Measurements from ENCODE around the gene PAQR5.
"Not testable (repeated sequence)": the region's sequence is repeated elsewhere in the genome, so short reads cannot be mapped to it uniquely, and the experiment has no call there.

PAQR5 gene

GRCh38 chr15:69293741-69294615 lies 4.7 kb upstream of the PAQR5 start:
- no peak for DNase-seq

GRCh38 chr15:69296606-69297005 lies 2.1 kb upstream of the PAQR5 start:
- DNase-seq, result no peak

GRCh38 chr15:69297642-69298353 lies 914 bp upstream of the PAQR5 start:
- DNase-seq, result no peak

GRCh38 chr15:69298354-69298696 lies 387 bp upstream of the PAQR5 start:
- DNase-seq, result no peak

GRCh38 chr15:69299451-69299886 lies 757 bp downstream of the PAQR5 start:
- DNase-seq, result no peak

GRCh38 chr15:69299943-69300588 lies 1.4 kb downstream of the PAQR5 start:
- no peak for DNase-seq

- DNase-seq, result not testable (repeated sequence)
Measured at GRCh38 chr15:69301101-69301500, 2.4 kb downstream of the PAQR5 start.

- DNase-seq, result not testable (repeated sequence)
Measured at GRCh38 chr15:69302087-69302486, 3.4 kb downstream of the PAQR5 start.

- DNase-seq, result no peak
Measured at GRCh38 chr15:69302929-69303328, 4.2 kb downstream of the PAQR5 start.

- no peak for DNase-seq
Measured at GRCh38 chr15:69303337-69304181, 4.8 kb downstream of the PAQR5 start.

- no peak for DNase-seq
Measured at GRCh38 chr15:69304182-69304545, 5.5 kb downstream of the PAQR5 start.

- no peak for DNase-seq
Measured at GRCh38 chr15:69305204-69305931, 6.7 kb downstream of the PAQR5 start.

GRCh38 chr15:69305933-69306568 lies 7.3 kb downstream of the PAQR5 start:
- DNase-seq, result no peak

GRCh38 chr15:69307939-69308338 lies 9.2 kb downstream of the PAQR5 start:
- DNase-seq, result no peak

GRCh38 chr15:69308949-69309348 lies 10.2 kb downstream of the PAQR5 start:
- no peak for DNase-seq

GRCh38 chr15:69311319-69311721 lies 12.6 kb downstream of the PAQR5 start:
- no peak for DNase-seq

- no peak for DNase-seq
Measured at GRCh38 chr15:69313432-69314000, 14.8 kb downstream of the PAQR5 start.

- DNase-seq, result no peak
Measured at GRCh38 chr15:69314131-69314530, 15.4 kb downstream of the PAQR5 start.

- DNase-seq, result no peak
Measured at GRCh38 chr15:69314736-69315135, 16.0 kb downstream of the PAQR5 start.

GRCh38 chr15:69315402-69316110 lies 16.8 kb downstream of the PAQR5 start:
- no peak for DNase-seq

- DNase-seq, result no peak
Measured at GRCh38 chr15:69316291-69316690, 17.6 kb downstream of the PAQR5 start.
